Small intestine (tissue), 7 donors: ENCODE measurements around the gene TTL. TPM values are rescaled to one million over a fixed set of nuclear protein-coding genes. Genes with fewer than 3 reads are reported as not detected.

Experiments used
- DNase-seq, 2 donors: peaks; one replicate each; pipeline versions ENCODE4 v3.0.0 to v3.0.0-alpha.2; 2013
- FAIRE-seq: peaks from 2 replicates; lab custom pipeline; 2012; peaks lifted over from hg19 to GRCh38; lab: Jason Lieb, UNC
- H3K27ac ChIP-seq, 3 donors: one replicate each; pipeline ENCODE4 v1.5.1; 2013; ENCODE audit warnings: low read length in 2 of 3, mild to moderate bottlenecking in 2 of 3, control low read depth in 1 of 3, inconsistent platforms in 1 of 3, low read depth in 1 of 3, moderate library complexity in 1 of 3
- H3K27me3 ChIP-seq, 3 donors: one replicate each; pipeline ENCODE4 v1.6.1; 2013; ENCODE audit warnings: low read length in 3 of 3, inconsistent platforms in 1 of 3; ENCODE audit not compliant: control insufficient read depth in 3 of 3, insufficient read depth in 3 of 3
- H3K36me3 ChIP-seq, 3 donors: one replicate each; pipeline ENCODE4 v1.6.1; 2013; ENCODE audit warnings: low read length in 3 of 3, inconsistent platforms in 1 of 3, low read depth in 1 of 3, mild to moderate bottlenecking in 1 of 3, moderate library complexity in 1 of 3; ENCODE audit not compliant: control insufficient read depth in 3 of 3, insufficient read depth in 2 of 3
- H3K4me1 ChIP-seq, 3 donors: one replicate each; pipeline ENCODE4 v1.6.1; 2013; ENCODE audit warnings: low read length in 2 of 3, inconsistent platforms in 1 of 3, low read depth in 1 of 3, mild to moderate bottlenecking in 1 of 3, moderate library complexity in 1 of 3; ENCODE audit not compliant: control insufficient read depth in 3 of 3, insufficient read depth in 2 of 3
- H3K4me3 ChIP-seq, 3 donors: one replicate each; pipeline ENCODE4 v1.5.1; 2013; ENCODE audit warnings: low read length in 3 of 3, control low read depth in 1 of 3, inconsistent platforms in 1 of 3, low read depth in 1 of 3, mild to moderate bottlenecking in 1 of 3, moderate library complexity in 1 of 3
- H3K9me3 ChIP-seq, 2 donors: one replicate each; pipeline ENCODE4 v1.6.1; 2013; ENCODE audit warnings: low read depth in 1 of 2, low read length in 1 of 2; ENCODE audit not compliant: control insufficient read depth in 2 of 2, insufficient read depth in 1 of 2
- WGBS, 3 donors: extraction: QIAGEN DNeasy Blood & Tissue Kit; methylation state at CpG; one replicate each; pipeline ENCODE4 v1.1.7; 2013; 5-methylcytosine and 5-hydroxymethylcytosine counted together
- polyA plus RNA-seq, 4 donors: library from polyadenylated mRNA; stranded (reverse) in 3 of 4; unstranded in 1 of 4; fragments of 200-250 nt in 3 of 4; fragments of 120-200 nt in 1 of 4; gene quantifications; one replicate each; pipeline versions ENCODE4 v1.2.1 to v1.2.3, GENCODE V29; 2013
- donor health status: healthy with polysubstance abuse.
- donor health status: control.
- donor health status: control.
- donor health status: Bipolar disorder and iron deficiency.
- donor health status: healthy.

The TTL gene
- polyA plus RNA-seq, 4 donors, result 3.6 to 10.6 (median 7.1) TPM

GRCh38 chr2:112584891-112585250, 102.9 kb downstream of the TTL start:
- peak overlapping the region; percentile 95 to 100 (median 98) for H3K27ac ChIP-seq
- peaks cover 0 to 28% (median 2%) of the 10 kb centered on the region in 3 donors for H3K36me3 ChIP-seq
- DNase-seq (no peak), FAIRE-seq (no peak)
- H3K27me3 ChIP-seq, result no peaks in the 10 kb centered on the region
- peaks cover 4 to 18% (median 7%) of the 10 kb centered on the region in 3 donors for H3K4me1 ChIP-seq
- peak overlapping the region; percentile 61 to 73 (median 69) for H3K4me3 ChIP-seq
- 64 to 65% (median 65%) methylated on average over 3 of the region's 3 CpGs for WGBS, 3 donors
- no peaks in the 10 kb centered on the region for H3K9me3 ChIP-seq

- FAIRE-seq (no peak), DNase-seq (no peak)
- H3K4me3 ChIP-seq, result peak overlapping the region in 2 of 3 donors; percentile 69 to 73
- H3K9me3 ChIP-seq, result no peaks in the 10 kb centered on the region
- peaks cover 4 to 18% (median 7%) of the 10 kb centered on the region in 3 donors for H3K4me1 ChIP-seq
- 96 to 100% (median 100%) methylated on average over 3 of the region's 3 CpGs for WGBS, 3 donors
- peak overlapping the region in 2 of 3 donors; percentile 98 to 100 for H3K27ac ChIP-seq
- H3K36me3 ChIP-seq, result peaks cover 0 to 28% (median 2%) of the 10 kb centered on the region in 3 donors
- no peaks in the 10 kb centered on the region for H3K27me3 ChIP-seq
Measured at GRCh38 chr2:112585400-112585799, 103.4 kb downstream of the TTL start.

- WGBS, 3 donors, result 96 to 98% (median 97%) methylated on average over 18 of the region's 18 CpGs
- peaks cover 0 to 33% (median 2%) of the 10 kb centered on the region in 3 donors for H3K36me3 ChIP-seq
- H3K4me1 ChIP-seq, result peaks cover 4 to 18% (median 7%) of the 10 kb centered on the region in 3 donors
- no peaks in the 10 kb centered on the region for H3K27me3 ChIP-seq
- no peak overlapping the region for H3K4me3 ChIP-seq
- H3K27ac ChIP-seq, result no peak overlapping the region
- no peak for FAIRE-seq
- no peak for DNase-seq
- no peaks in the 10 kb centered on the region for H3K9me3 ChIP-seq
Measured at GRCh38 chr2:112585873-112586464, 104.0 kb downstream of the TTL start.

- no peak overlapping the region for H3K4me3 ChIP-seq
- peaks cover 4 to 9% (median 7%) of the 10 kb centered on the region in 3 donors for H3K4me1 ChIP-seq
- FAIRE-seq (no peak), DNase-seq (no peak)
- WGBS, 3 donors, result 82 to 85% (median 83%) methylated on average over 6 of the region's 6 CpGs
- no peaks in the 10 kb centered on the region for H3K9me3 ChIP-seq
- H3K27ac ChIP-seq, result no peak overlapping the region
- peaks cover 0 to 35% (median 2%) of the 10 kb centered on the region in 3 donors for H3K36me3 ChIP-seq
- H3K27me3 ChIP-seq, result no peaks in the 10 kb centered on the region
Measured at GRCh38 chr2:112588611-112589045, 106.7 kb downstream of the TTL start.

Other genes with a start within 250 kb of the TTL start
- gene ZC3H8, start 227.1 kb upstream of the TTL start, polyA plus RNA-seq, result 10 to 100 TPM in 1 of 4 donors, 1 to 10 TPM in 3; 3.5 to 13.0 (median 9.0) TPM
- gene ZC3H6, start 206.6 kb upstream of the TTL start, polyA plus RNA-seq, result 1 to 10 TPM; 1.6 to 6.3 (median 2.3) TPM
- 1 to 10 TPM in 2 of 4 donors, under 1 TPM in 1, not detected in 1; 0.67 to 3.7 (median 1.6) TPM for gene RGPD8, start 48.5 kb upstream of the TTL start, polyA plus RNA-seq
- gene POLR1B, start 60.3 kb downstream of the TTL start, polyA plus RNA-seq, result 10 to 100 TPM in 1 of 4 donors, 1 to 10 TPM in 3; 3.8 to 21.8 (median 6.0) TPM
- gene CHCHD5, start 102.5 kb downstream of the TTL start, polyA plus RNA-seq, result 10 to 100 TPM; 28.0 to 50.8 (median 38.8) TPM
- 10 to 100 TPM; 14.8 to 32.4 (median 25.7) TPM for gene SLC20A1, start 163.8 kb downstream of the TTL start, polyA plus RNA-seq
- under 1 TPM in 2 of 4 donors, not detected in 2; 0.04 to 0.86 TPM for gene NT5DC4, start 238.9 kb downstream of the TTL start, polyA plus RNA-seq